ENCODE data around the gene LIN52.

LIN52 gene

DNA sequence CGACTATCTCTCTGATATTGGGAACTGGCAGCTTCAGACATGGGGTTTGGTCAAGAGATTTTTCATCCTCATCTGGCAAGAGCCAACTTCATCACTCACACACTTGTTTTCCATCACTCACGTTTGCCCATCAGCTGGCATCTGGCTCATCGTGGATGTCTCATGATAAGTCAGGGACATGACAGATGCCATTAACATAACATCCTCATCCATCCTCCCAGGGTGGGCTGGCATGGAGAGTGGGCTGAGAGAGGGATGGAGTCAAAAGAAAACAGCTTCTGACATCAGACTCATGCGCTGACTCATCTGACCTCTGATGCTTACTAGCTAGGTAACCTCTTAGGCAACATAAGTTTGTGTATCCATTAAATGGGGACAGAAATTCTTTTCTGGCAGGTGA, 152.7 kb downstream of the LIN52 start:
- DNase-seq (ENCODE audit: low read depth), result no peak

- no peak for DNase-seq (ENCODE audit: low read depth)
These were observed 154.5 kb downstream of the LIN52 start, which contains the start of gene VSX2 for GRCh38 chr14:74238974-74239847. VSX2 (plus strand) TSS chr14:74239449; CDS start chr14:74239562, 113 bp downstream.

DNA sequence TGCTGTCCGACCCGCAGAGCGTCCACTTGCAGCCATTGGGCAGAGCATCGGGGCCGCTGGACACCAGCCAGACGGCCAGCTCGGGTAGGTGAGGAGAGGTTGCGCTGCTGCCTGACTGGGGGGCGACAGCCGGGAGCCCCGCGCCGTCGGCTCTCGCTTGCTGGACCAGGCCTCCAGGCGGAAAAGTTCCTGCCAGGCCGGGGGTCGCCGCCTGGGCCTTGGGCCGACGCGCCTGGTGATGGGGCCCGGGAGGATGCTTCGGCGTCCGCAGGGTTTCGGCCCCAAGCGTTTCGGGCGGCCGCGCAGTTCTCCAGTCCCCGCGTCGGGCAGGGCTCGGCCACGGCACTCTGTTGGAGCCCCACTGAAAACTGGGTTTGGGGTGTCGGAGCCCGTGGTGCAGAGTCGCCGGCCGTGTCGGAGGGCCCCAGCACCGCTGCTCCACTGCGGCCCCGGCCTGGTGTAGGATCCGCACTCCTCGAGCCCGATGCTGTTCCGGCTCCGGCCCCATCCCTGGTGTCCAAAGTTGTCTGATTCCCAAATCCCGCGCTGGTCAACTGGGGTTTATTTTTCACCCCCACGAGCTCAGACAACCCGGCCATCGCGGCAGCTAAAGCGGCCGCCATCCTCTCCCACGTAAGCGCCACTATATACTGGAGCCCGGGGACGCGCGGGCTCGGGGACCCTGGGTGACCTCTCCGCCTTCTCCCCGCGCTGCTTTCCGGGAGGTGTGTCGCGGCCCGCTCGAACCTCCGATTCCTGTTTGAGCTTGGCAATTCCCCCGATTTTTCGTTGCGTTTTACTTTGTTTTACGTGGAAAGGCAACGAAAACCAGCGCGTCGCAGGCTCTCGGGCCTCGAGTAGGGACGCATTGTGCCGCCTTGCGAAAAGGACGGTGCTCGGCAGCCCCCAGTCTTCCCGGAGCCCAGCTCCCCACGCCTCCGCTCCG, 155.4 kb downstream of the LIN52 start:
- DNase-seq (ENCODE audit: low read depth), result no peak

- DNase-seq (ENCODE audit: low read depth), result no peak
These were observed 156.3 kb downstream of the LIN52 start for GRCh38 chr14:74240794-74241651.

DNA sequence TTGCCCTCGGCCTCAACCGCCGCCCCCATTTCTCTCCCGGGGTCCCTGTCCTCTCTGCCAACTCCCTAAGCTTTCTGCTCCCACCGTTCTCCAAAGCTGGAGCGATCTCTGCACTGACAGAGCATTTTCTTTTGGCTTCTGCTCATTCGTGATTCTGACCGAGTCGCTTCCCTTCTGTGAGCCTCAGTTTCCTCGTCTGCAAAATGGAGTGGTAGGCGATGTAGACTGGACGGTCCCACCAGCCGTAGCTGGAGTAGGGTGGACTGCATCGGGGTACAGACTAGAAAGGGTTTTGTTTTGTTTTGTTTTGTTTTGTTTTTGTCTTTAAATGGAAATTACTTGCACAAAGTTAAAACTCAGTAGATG, 156.9 kb downstream of the LIN52 start:
- no peak for DNase-seq (ENCODE audit: low read depth)

- no peak for DNase-seq (ENCODE audit: low read depth)
These were observed 157.4 kb downstream of the LIN52 start for GRCh38 chr14:74242021-74242779.

GRCh38 chr14:74242780-74243042, 158.0 kb downstream of the LIN52 start:
- DNase-seq (ENCODE audit: low read depth), result no peak

DNA sequence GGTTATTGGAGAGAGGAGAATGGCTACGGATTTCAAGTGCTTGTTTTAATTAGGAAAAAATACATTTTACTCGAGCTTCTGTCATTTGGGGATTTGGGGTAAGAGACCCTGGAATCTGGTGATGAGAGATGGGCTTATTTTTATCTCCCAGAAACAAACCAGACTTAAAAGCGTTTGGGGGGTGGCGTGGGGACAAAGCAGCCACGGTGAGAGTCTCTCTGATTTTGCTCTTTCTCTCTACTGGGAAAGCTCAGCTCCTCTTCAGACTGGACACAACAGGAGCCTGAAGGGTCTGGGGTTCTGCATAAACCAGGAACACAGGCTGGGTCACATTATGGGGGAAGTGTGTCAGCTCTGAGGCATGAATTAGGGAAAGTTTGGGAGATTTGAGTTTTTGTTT, 158.3 kb downstream of the LIN52 start:
- no peak for DNase-seq (ENCODE audit: low read depth)

DNA sequence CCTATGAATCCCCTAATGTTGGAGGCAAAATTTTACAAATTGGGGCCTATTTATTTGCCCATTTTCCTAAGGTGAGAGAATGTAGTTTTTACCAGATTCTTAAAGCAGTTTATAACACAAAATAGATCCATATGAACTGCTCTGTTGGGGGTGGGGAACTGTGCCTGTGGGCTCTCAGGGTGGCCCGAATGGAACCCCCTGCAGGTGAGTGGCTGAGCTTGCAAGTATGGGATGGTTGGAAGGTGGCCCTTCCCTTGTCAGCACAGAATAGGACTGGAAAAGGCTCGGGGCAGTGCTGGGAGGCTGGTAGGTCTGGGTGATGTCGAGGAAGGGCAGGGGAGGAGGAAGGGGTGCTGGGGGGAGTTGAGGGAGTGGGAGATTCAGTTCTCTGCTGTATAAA, 159.4 kb downstream of the LIN52 start:
- DNase-seq (ENCODE audit: low read depth), result no peak

- no peak for DNase-seq (ENCODE audit: low read depth)
These were observed 160.5 kb downstream of the LIN52 start for GRCh38 chr14:74245292-74245691.

DNA sequence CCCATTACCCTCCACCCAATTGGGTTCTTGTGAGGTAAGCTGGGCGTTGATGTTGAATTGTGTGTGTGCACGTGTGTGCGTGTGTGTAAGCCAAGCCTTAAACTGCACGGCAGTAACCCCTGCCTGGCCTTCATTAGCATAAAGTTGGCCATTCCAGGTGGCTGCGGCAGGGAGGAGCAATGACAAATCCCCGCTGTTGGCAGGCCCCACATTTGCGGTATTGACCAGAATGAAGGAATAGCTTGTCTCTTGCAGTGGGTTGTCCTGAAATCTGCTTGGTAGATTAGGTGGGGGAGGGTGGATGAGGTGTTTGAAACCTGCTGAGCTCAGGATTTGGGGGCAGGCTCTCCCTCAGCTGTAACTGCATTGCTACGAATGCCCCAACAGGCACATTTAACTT, 161.8 kb downstream of the LIN52 start:
- no peak for DNase-seq (ENCODE audit: low read depth)

GRCh38 chr14:74248017-74248416, 163.3 kb downstream of the LIN52 start:
- DNase-seq (ENCODE audit: low read depth), result no peak

DNA sequence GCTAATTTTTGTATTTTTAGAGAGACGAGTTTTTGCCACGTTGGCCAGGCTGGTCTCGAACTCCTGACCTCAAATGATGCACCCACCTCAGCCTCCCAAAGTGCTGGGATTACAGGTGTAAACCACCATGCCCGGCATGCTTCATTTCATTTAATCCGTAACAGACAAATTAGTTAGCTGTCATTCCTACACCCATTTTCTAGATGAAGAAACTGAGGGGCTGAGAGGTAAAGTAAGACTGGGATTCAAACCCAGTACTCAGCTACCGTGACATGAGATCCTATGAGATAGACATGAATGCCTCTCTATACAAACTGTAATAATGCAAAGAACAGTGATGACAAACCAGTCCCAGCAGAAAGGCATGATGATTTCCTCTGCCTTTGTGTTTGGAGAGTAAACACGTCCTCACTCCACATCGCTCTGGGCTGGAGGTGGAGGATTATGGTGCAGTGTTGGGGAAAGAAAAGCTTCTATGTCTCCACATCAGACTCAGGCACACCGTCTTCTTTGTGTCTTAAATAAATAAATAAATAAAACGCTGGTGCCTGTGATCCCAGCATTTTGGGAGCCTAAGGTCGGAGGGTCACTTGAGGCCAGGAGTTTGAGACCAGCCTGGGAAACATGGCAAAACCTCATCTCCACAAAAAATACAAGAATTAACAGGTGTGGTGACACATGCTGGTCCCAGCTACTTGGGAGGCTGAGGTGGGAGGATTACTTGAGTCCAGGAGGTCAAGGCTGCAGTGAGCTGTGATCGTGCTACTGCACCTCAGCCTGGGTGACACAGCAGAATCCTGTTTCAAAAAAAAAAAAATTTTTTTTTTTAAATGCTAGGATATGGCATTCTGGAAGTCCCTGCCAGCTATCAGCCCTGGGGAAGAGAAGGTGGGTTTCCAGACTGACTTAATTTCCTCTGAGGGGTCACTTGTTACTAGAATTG, 164.9 kb downstream of the LIN52 start:
- DNase-seq (ENCODE audit: low read depth), result no peak
